Smooth muscle cell of the pulmonary artery (primary cell): ENCODE results near the gene BPNT1. TPM values are rescaled to one million over a fixed set of nuclear protein-coding genes. Genes with fewer than 3 reads are reported as not detected.

Experiments used
- total RNA-seq: library from RNA; depleted of rRNA; stranded (reverse); fragments of >200 nt; gene quantifications from 2 replicates; pipeline ENCODE4 v1.2.3, GENCODE V29; 2014

The BPNT1 gene
- 20.2 and 26.8 TPM in 2 replicates for total RNA-seq

DNA sequence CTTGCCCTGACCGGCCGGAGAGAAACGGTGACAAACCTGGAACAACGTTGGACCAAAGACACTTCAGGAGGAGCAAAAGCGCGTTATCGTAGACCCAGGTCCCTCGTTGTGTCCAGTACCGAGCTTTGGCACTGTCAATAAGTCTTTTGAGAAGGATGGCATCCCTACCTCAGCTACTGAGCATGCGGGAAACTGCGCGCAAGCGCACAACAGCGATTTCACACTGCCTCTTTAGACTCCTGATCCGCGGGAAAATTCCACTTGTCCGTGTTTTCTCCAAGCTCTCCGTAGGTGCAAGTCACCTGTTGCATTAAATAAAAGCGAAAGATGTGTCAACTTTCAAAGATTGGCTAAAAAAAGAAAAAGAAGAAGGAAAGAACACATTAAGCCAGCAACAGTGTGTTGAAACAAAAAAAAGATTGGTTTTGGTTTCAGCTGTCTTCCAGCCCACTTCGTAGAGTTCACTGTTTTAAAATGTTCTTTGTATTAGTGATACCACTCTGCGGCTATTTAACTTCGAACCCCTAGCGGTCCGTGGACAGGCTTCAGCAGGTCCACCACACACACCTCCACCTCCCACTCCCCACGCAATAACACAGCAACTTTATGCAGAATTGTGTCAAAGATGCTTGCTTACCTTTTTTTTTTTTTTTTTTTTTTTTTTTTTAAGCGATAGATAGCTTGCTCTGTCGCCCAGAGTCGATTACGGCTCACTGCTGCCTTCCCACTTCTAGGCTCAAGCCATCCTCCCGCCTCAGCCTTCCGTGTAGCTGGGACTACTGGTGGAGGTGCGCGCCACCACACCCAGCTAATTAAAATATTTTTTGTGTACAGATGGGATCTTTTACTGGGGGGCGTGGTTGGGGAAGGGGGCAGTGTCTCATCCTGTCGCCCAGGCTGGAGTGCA lies at the start of gene BPNT1:
Gene BPNT1 (minus strand): TSS at position 139 of the 907 bp plus-strand sequence. CDS start 9,942 bp downstream, outside the sequence.

DNA sequence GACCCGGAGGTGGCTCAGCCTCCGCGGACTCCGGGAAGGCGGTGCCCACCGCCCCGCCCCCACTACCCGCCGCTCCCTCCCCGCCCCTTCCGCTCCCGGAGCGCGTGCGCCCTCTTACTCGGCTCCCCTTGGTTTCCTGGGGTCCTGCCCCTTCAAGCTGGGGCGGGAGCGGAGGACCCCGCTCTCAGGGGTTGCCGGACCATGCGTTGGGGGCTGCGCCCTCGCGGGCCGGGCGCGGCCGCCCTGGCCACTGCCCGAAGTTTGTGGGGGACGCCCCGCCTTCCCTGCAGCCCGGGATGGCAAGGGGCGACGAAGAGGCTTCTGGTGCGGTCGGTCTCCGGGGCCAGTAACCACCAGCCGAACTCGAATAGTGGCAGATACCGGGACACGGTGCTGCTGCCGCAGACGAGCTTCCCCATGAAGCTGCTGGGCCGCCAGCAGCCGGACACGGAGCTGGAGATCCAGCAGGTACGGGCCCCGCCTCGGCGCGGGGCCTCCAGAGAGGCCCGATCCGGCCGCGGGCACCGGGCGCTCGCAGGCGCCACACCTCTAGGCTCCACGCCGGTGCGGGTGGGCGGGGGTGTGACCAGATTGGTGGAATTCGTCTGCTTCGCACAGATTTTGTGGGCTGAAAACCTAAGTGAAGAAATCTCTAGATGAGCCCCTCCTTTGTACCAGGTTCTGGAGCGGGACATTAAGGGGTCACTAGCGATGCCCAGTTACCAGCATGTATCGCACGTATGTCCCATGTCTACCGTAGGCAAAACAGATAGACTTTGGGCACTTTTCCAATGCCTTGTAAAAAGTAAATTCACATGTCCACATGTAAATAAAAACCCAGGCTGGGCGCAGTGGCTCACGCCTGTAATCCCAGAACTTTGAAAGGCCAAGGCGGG lies 4.7 kb upstream of the BPNT1 start, which contains the start of gene IARS2:
Gene IARS2 (plus strand): TSS at position 117 of the 896 bp plus-strand sequence. CDS start 85 bp downstream, at position 202.

DNA sequence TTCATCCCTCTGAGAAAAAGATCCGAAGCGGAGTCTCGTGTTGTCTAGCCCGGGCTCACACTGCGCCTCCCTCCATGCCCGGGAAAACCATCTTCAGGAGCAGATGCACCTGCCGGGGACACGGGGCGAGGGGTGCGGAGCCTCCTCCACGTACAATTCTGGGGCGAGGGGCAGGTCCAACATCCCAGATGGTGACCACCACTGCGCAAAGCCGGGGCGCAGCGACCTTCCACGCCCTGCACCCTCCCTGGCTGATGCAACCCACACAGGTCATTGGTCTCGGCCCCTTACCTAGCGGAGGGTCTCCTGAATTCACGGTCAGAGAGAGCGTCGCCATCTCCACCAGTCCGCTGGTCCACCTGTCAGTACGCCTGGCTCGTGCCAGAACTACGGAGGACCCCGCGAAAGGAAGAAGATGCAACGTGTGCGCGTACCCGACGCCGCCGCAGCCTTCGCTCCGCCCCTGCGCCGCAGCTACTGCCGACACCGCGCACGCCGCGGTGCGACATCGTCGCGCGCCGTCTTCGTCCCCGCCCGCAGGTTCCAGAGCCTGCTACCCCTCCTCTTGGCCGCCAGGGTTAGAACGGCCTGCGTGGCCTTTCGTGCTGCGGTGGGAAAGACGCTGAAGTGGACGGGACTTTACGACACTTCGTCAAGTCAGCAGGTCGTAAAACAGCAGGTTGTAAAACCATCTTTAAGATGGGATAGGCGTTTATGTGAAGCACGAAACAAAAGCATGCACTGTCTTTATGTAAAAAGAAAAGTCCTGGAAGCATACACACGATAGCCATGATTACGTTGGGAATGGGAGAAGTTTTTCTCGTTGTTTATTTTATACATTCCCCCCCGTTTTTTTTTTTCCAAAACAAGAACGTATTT lies 43.3 kb downstream of the BPNT1 start, which contains the start of gene EPRS1:
Gene EPRS1 (minus strand): TSS at position 454 of the 879 bp plus-strand sequence. CDS start 117 bp downstream, at position 337.

Other genes starting within 250 kb of the BPNT1 start
- gene SLC30A10, start 161.2 kb downstream of the BPNT1 start, total RNA-seq: 0.07 TPM in 1 of 2 replicates, not detected in the other
- gene EPRS1, start 43.3 kb downstream of the BPNT1 start, total RNA-seq: 172 and 186 TPM in 2 replicates
- 109 and 115 TPM in 2 replicates for gene IARS2, start 4.3 kb upstream of the BPNT1 start, total RNA-seq
- 49.3 and 51.5 TPM in 2 replicates for gene RAB3GAP2, start 182.7 kb upstream of the BPNT1 start, total RNA-seq